ENCODE results near the gene CCDC7.
"Not testable (repeated sequence)": the region's sequence is repeated elsewhere in the genome, so short reads cannot be mapped to it uniquely, and the experiment has no call there.

Gene CCDC7

DNA sequence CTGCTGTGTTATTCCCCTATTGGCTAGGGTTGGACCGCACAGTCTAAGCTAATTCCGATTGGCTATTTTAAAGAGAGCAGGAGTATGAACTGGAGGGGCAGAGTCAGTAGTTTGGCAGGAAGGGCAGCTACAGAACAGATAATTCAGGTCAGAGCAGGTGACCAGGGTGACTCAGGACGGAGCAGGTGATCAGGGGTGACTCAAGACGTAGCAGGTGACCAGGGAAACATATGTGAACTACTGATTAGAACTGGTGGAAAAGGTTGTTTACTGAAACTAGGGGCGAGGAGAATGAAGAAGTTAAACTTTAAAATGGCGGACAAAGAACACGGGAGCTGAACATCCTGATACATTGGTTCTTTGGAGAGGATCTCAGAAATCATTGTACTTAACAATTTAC lies 102.3 kb downstream of the CCDC7 start:
- no peak for DNase-seq (ENCODE audit: extremely low read depth in 1 of 2, low read depth in 1 of 2)

- DNase-seq (ENCODE audit: extremely low read depth in 1 of 2, low read depth in 1 of 2): no peak
Observed at GRCh38 chr10:32556783-32557395, 110.9 kb downstream of the CCDC7 start.

DNA sequence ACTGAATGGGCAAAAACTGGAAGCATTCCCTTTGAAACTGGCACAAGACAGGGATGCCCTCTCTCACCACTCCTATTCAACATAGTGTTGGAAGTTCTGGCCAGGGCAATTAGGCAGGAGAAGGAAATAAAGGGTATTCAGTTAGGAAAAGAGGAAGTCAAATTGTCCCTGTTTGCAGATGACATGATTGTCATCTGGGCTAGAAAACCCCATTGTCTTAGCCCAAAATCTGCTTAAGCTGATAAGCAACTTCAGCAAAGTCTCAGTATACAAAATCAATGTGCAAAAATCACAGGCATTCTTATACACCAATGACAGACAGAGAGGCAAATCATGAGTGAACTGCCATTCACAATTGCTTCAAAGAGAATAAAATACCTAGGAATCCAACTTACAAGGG lies 116.8 kb downstream of the CCDC7 start:
- not testable (repeated sequence) for DNase-seq (ENCODE audit: extremely low read depth in 1 of 2, low read depth in 1 of 2)

DNA sequence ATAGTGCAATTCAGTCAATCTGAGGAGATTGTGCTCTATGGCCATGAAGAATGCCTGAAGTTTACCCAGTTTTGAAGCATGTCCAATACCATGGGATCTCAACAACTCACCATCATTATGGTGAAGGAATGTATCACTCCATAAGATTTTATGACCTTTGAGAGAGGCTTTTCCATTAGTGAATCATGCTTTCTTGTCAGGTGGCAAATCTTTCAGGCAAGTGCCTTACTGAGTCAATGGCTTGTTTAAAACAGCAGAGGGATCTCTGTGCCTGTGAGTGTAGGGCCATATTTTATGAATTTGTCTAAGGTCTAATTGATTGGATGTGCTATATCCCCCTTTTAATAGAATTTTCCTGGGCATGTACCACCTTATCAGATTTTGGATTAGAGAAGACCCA lies 131.5 kb downstream of the CCDC7 start:
- DNase-seq (ENCODE audit: extremely low read depth in 1 of 2, low read depth in 1 of 2): no peak

DNA sequence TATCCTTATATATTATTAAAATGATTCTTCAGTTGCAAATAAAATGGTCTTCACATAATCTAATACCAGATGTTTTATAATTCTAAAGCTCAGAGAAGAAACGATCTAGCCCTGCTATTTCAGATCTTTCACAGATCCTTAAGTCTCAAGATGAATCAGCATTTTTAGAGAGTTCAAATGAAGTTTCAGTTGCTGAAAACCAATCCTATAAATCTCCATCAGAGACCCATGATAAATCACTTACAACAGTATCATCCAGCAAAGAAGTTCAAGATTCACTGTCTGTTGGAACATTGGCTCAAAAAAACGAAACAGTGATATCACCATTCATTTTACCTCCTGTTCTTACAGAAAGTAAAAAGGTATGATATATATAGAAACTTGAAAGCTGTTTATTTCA lies 137.0 kb downstream of the CCDC7 start:
- no peak for DNase-seq (ENCODE audit: extremely low read depth in 1 of 2, low read depth in 1 of 2)

DNA sequence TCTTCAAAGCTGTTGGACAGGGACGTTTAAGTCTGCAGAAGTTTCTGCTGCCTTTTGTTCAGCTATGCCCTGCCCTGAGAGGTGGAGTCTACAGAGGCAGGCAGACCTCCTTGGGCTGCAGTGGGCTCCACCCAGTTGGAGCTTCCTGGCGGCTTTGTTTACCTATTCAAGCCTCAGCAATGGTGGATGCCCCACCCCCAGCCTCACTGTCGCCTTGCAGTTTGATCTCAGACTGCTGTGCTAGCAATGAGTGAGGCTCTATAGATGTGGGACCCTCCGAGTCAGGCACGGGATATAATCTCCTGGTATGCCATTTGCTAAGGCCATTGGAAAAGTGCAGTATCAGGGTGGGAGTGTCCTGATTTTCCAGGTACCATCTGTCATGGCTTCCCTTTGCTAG lies 152.1 kb downstream of the CCDC7 start:
- not testable (repeated sequence) for DNase-seq (ENCODE audit: extremely low read depth in 1 of 2, low read depth in 1 of 2)

DNA sequence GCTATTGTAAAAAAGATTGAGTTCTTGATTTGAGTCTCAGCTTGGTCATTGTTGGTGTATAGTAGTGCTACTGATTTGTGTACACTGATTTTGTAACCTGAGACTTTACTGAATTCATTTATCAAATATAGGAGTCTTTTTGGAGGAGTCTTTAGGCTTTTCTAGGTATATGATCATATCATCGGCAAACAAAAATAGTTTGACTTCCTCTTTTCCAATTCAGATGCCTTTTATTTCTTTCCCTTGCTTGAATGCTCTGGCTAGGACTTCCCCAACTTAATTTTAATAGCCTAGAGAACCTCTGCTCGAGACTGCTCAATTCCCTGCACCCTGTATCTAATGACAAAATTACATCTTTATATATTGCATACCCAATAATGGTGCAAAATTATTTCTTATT lies 154.4 kb downstream of the CCDC7 start:
- DNase-seq (ENCODE audit: extremely low read depth in 1 of 2, low read depth in 1 of 2): no peak

GRCh38 chr10:32601562-32601961 lies 155.6 kb downstream of the CCDC7 start:
- DNase-seq (ENCODE audit: extremely low read depth in 1 of 2, low read depth in 1 of 2): not testable (repeated sequence)

GRCh38 chr10:32605787-32606186 lies 159.8 kb downstream of the CCDC7 start:
- no peak for DNase-seq (ENCODE audit: extremely low read depth in 1 of 2, low read depth in 1 of 2)

- DNase-seq (ENCODE audit: extremely low read depth in 1 of 2, low read depth in 1 of 2): not testable (repeated sequence)
Observed at GRCh38 chr10:32610543-32610942, 164.6 kb downstream of the CCDC7 start.

DNA sequence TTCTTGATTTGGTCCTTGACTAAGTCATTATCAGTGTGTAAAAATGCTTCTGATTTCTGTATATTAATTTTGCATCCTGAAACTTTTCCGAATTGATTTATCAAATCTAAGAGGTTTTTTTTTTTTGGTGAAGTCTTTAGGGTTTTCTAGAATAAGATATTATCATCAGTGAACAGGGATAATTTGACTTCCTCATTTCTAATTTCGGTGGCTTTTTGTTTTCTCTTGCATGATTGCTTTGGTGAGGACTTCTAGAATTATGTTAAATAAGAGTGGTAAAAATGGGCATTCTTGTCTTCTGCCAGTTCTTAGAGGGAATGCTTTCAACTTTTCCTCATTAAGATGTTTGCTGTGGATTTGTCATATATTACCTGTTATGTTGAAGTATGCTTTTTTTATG lies 170.5 kb downstream of the CCDC7 start:
- DNase-seq (ENCODE audit: extremely low read depth in 1 of 2, low read depth in 1 of 2): no peak

DNA sequence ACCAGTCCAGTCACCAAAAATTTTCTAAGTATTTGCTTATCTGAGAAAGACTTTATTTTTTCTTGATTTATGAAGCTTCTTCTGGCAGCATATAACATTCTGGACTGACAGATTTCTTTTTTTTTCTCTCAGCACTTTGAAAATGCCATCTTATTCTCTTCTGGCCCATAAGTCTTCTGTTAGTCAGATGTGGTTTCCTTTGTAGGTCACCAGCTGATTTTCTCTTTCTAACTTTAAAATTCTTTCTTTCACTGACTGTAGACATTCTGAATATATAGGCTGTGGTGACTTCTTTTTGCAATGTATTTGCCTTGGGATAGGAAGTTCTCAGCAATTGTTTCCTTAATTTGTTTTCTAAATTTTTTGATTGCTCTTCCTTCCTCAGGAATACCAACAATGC lies 172.5 kb downstream of the CCDC7 start:
- no peak for DNase-seq (ENCODE audit: extremely low read depth in 1 of 2, low read depth in 1 of 2)

GRCh38 chr10:32621969-32622368 lies 176.0 kb downstream of the CCDC7 start:
- DNase-seq (ENCODE audit: extremely low read depth in 1 of 2, low read depth in 1 of 2): no peak

GRCh38 chr10:32622409-32622808 lies 176.5 kb downstream of the CCDC7 start:
- DNase-seq (ENCODE audit: extremely low read depth in 1 of 2, low read depth in 1 of 2): no peak

GRCh38 chr10:32627183-32627582 lies 181.2 kb downstream of the CCDC7 start:
- no peak for DNase-seq (ENCODE audit: extremely low read depth in 1 of 2, low read depth in 1 of 2)

DNA sequence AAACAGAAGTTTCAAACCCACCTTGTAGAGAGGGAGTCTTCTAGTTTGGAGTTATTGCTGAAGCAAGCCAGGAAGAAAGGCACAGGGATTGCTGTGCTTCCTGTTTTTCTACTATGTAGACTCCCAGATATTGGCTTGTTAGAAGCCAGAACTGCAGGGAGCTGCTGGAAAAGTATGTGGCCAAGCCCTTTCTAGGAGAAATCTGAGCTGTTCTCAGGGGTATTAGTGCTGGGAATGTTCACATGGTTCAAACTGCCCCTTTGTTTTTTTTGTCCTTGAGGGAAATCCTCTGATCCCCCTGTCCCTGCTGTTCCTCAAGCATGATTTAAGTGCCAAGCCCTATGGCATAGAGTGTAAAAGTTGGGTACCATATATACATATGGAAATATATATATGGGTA lies 184.0 kb downstream of the CCDC7 start:
- DNase-seq (ENCODE audit: extremely low read depth in 1 of 2, low read depth in 1 of 2): no peak

GRCh38 chr10:32646535-32646934 lies 200.6 kb downstream of the CCDC7 start:
- DNase-seq (ENCODE audit: extremely low read depth in 1 of 2, low read depth in 1 of 2): no peak

GRCh38 chr10:32650246-32650655 lies 204.3 kb downstream of the CCDC7 start:
- no peak for DNase-seq (ENCODE audit: extremely low read depth in 1 of 2, low read depth in 1 of 2)

DNA sequence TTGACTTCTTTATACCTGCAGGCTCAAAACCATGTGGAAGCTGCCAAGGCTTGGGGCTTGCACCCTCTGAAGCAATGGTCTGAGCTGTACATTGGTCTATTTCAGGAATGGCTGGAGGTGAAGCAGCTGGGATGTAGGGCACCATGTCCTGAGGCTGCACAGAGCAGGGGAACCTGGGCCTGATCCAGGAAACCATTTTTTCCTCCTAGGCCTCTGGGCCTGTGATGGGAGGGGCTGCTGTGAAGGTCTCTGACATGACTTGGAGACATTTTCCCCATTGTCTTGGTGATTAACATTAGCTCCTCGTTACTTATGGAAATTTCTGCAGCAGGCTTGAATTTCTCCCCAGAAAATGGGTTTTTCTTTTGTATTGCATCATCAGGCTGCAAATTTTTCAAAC lies 211.5 kb downstream of the CCDC7 start:
- not testable (repeated sequence) for DNase-seq (ENCODE audit: extremely low read depth in 1 of 2, low read depth in 1 of 2)

- no peak for DNase-seq (ENCODE audit: extremely low read depth in 1 of 2, low read depth in 1 of 2)
Observed at GRCh38 chr10:32661346-32661745, 215.4 kb downstream of the CCDC7 start.

GRCh38 chr10:32680803-32681557 lies 235.0 kb downstream of the CCDC7 start:
- no peak for DNase-seq (ENCODE audit: extremely low read depth in 1 of 2, low read depth in 1 of 2)

DNA sequence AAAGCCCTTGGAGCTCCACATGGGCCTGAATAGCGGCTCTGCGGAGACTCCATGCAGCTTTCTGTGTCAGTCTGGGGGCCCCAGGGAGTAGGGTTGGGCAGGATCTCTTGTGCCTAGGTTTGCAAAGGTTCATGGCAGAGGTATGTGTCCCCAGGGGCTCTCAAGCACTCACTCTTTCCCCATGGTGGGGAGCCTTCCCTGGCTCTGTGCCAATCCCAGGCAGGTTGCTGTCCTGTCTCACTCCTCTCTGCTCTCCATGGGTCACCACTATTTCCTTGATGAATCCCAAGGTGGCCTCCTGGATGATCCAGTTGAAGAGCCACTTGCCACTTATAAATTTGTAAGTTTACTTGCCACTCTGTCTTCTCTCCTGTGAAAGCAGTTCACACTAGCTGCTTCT lies 238.4 kb downstream of the CCDC7 start:
- no peak for DNase-seq (ENCODE audit: extremely low read depth in 1 of 2, low read depth in 1 of 2)

- no peak for DNase-seq (ENCODE audit: extremely low read depth in 1 of 2, low read depth in 1 of 2)
Observed at GRCh38 chr10:32687116-32687515, 241.2 kb downstream of the CCDC7 start.

Measured in activated CD8-positive, alpha-beta memory T cell treated with anti-CD3 and anti-CD28 coated beads for 1 hour (primary cell).